ENCODE measurements around the gene MCHR1.

GRCh38 chr22:40712311-40712710 is 33.0 kb downstream of the MCHR1 start:
- TF ChIP-seq RORB (CRISPR knock-in tag; IDR thresholded peaks at IDR 0.05) (no peak), FOXP1 (CRISPR knock-in tag; IDR thresholded peaks at IDR 0.05; ENCODE audit: borderline replicate concordance) (no peak), ATF3 (CRISPR knock-in tag; conservative IDR thresholded peaks at IDR 0.05) (no peak), ATF1 (CRISPR knock-in tag; IDR thresholded peaks at IDR 0.05) (no peak), CTCF (IDR thresholded peaks at IDR 0.05) (no peak), MLX (CRISPR knock-in tag; IDR thresholded peaks at IDR 0.05) (no peak), ERG (CRISPR knock-in tag; IDR thresholded peaks at IDR 0.05) (no peak), TEAD4 (CRISPR knock-in tag; IDR thresholded peaks at IDR 0.05) (no peak), IRF1 (CRISPR knock-in tag; IDR thresholded peaks at IDR 0.05) (no peak), PRDM15 (CRISPR knock-in tag; IDR thresholded peaks at IDR 0.05) (no peak), AR (CRISPR knock-in tag; IDR thresholded peaks at IDR 0.05) (no peak)
